Endothelial cell of umbilical vein (primary cell): ENCODE data around the gene PDE1A. TPM values are rescaled to one million over a fixed set of nuclear protein-coding genes. Genes with fewer than 3 reads are reported as not detected.

Source experiments
- BruUV-seq: library from RNA; stranded (reverse); fragments of 400-500 nt; replicated peaks from 2 replicates; lab custom pipeline; 2021; lab: Mats Ljungman, UMichigan
- CTCF ChIA-PET: fragments of 300-600, 350-600 bp; sonication (Branson Sonifier 250); formaldehyde crosslinking; loops from one replicate; lab custom pipeline; 2021; ENCODE audit warnings: antibody characterized with exemption, inconsistent platforms; lab: Charles Lee
- POLR2A ChIA-PET: fragments of 300-600, 350-600 bp; sonication (Branson Sonifier 250); formaldehyde crosslinking; loops from one replicate; lab custom pipeline; 2021; ENCODE audit warnings: antibody characterized with exemption, inconsistent platforms; lab: Charles Lee
- DNase-seq: peaks from one replicate; pipeline ENCODE4 v3.0.0-alpha.2; 2011; ENCODE audit warnings: low read depth, low spot score
- FAIRE-seq: peaks from 2 replicates; lab custom pipeline; 2011; peaks lifted over from hg19 to GRCh38; lab: Jason Lieb, UNC
- H2AFZ ChIP-seq: 2 replicates; pipeline ENCODE4 v1.6.0; 2012; ENCODE audit warnings: low read depth, low read length, control low read depth, inconsistent platforms
- H3K27ac ChIP-seq: 2 replicates; pipeline ENCODE4 v1.5.1; 2011; ENCODE audit warnings: low read depth, mild to moderate bottlenecking, control low read depth, low read length, moderate library complexity; ENCODE audit not compliant: insufficient read depth
- H3K27me3 ChIP-seq, 2 experiments: 2 replicates each; pipeline versions ENCODE4 v1.6.0 to v1.6.1; 2011; ENCODE audit warnings: low read length in 2 of 2, mixed read lengths in 1 of 2; ENCODE audit not compliant: control insufficient read depth in 2 of 2, insufficient read depth in 2 of 2
- H3K36me3 ChIP-seq, 2 experiments: 2 replicates in 1 of 2; 3 replicates in 1 of 2; pipeline ENCODE4 v1.5.1; 2011; ENCODE audit warnings: low read length in 2 of 2, mild to moderate bottlenecking in 1 of 2, moderate library complexity in 1 of 2; ENCODE audit not compliant: control insufficient read depth in 2 of 2, insufficient read depth in 2 of 2; ENCODE audit errors: extremely low read depth in 1 of 2
- H3K4me1 ChIP-seq: 3 replicates; pipeline ENCODE4 v1.5.1; 2011; ENCODE audit warnings: mild to moderate bottlenecking, low read length; ENCODE audit not compliant: control insufficient read depth, insufficient read depth; ENCODE audit errors: extremely low read depth
- H3K4me2 ChIP-seq: 2 replicates; pipeline ENCODE4 v1.6.1; 2011; ENCODE audit warnings: low read length, control low read depth, mixed read lengths; ENCODE audit not compliant: insufficient read depth
- H3K4me3 ChIP-seq, 3 experiments: fragments of 200-600 bp in 1 of 3; sonication (generic), shearing (Covaris generic) in 1 of 3; replicated peaks in 1 of 3; 2 replicates each; pipeline ENCODE4 v1.5.1; 2011 to 2016; ENCODE audit warnings: control low read depth in 3 of 3, low read length in 3 of 3, mild to moderate bottlenecking in 2 of 3, inconsistent platforms in 1 of 3, low read depth in 1 of 3, moderate library complexity in 1 of 3; ENCODE audit not compliant: insufficient read depth in 1 of 3
- H3K79me2 ChIP-seq: 2 replicates; pipeline ENCODE4 v1.6.0; 2012; ENCODE audit warnings: low read length, inconsistent platforms; ENCODE audit not compliant: control insufficient read depth, insufficient read depth
- H3K9ac ChIP-seq: replicated peaks from 2 replicates; pipeline ENCODE3; 2011; ENCODE audit warnings: low read length, control low read depth; ENCODE audit not compliant: insufficient read depth; ENCODE audit errors: extremely low read depth
- H3K9me1 ChIP-seq: replicated peaks from 3 replicates; pipeline ENCODE4 v1.6.0; 2011; ENCODE audit warnings: mild to moderate bottlenecking, low read length; ENCODE audit not compliant: control insufficient read depth, insufficient read depth; ENCODE audit errors: extremely low read depth
- H3K9me3 ChIP-seq: replicated peaks from 2 replicates; pipeline ENCODE4 v1.5.1; 2012; ENCODE audit warnings: low read length, inconsistent platforms; ENCODE audit not compliant: control insufficient read depth, insufficient read depth
- H4K20me1 ChIP-seq: replicated peaks from 2 replicates; pipeline ENCODE3; 2011; ENCODE audit warnings: mild to moderate bottlenecking, low read length; ENCODE audit not compliant: control insufficient read depth, insufficient read depth; ENCODE audit errors: extremely low read depth
- EZH2 ChIP-seq: IDR thresholded peaks from 2 replicates; pipeline ENCODE4 v1.6.1; 2012; ENCODE audit warnings: borderline replicate concordance, low read depth, mild to moderate bottlenecking, moderate library complexity, low read length, inconsistent platforms; ENCODE audit not compliant: severe bottlenecking
- FOS ChIP-seq: IDR thresholded peaks from 2 replicates; pipeline ENCODE4 v1.6.1; 2011; ENCODE audit warnings: mild to moderate bottlenecking, low read length, moderate library complexity, borderline replicate concordance; ENCODE audit not compliant: insufficient read depth
- GATA2 ChIP-seq: IDR thresholded peaks from 2 replicates; pipeline ENCODE4 v1.7.0; 2011; ENCODE audit warnings: low read depth, mild to moderate bottlenecking, moderate library complexity, mixed read lengths, low read length; ENCODE audit not compliant: insufficient read length, insufficient read depth
- JUN ChIP-seq: IDR thresholded peaks from 2 replicates; pipeline ENCODE4 v1.6.1; 2011; ENCODE audit warnings: borderline replicate concordance, low read depth; ENCODE audit not compliant: insufficient read length, insufficient read depth
- MYC ChIP-seq: IDR thresholded peaks from one replicate; pipeline ENCODE4 v1.6.1; 2011; ENCODE audit warnings: mild to moderate bottlenecking, low read depth, low read length
- POLR2A ChIP-seq: IDR thresholded peaks from 2 replicates; pipeline ENCODE4 v1.6.1; 2012; ENCODE audit warnings: low read depth, mild to moderate bottlenecking, control low read depth, low read length
- POLR2AphosphoS5 ChIP-seq: IDR thresholded peaks from 2 replicates; pipeline ENCODE4 v1.6.1; 2012; ENCODE audit warnings: low read depth, mild to moderate bottlenecking, control low read depth, low read length, moderate library complexity; ENCODE audit not compliant: insufficient read depth
- dilution Hi-C: fragments of 300-500 bp; cut with MboI; formaldehyde crosslinking; loops from one replicate; pipeline ENCODE4 v1.15.0; 2019; ENCODE audit warnings: low sequenced_read_pairs; ENCODE audit not compliant: extremely low pct_ligation_motif_present
- intact Hi-C: fragments of 100-400 bp; cut with micrococcal nuclease; formaldehyde crosslinking; loops from one replicate; pipeline ENCODE4 v1.10.0; 2022
- polyA plus RNA-seq, 4 experiments: library from polyadenylated mRNA; depleted of rRNA in 3 of 4; stranded (reverse) in 3 of 4; unstranded in 1 of 4; fragments of >200 nt; gene quantifications; 2 replicates each; pipeline versions ENCODE4 v1.2.1 to v1.2.3, GENCODE V29; 2011 to 2012; ENCODE audit warnings: missing spikeins in 1 of 4
- total RNA-seq: library from RNA; stranded (reverse); gene quantifications from 2 replicates; pipeline ENCODE4 v1.2.3, GENCODE V29; 2021
- TF ChIP-seq, protein P1 (sequence below): IDR thresholded peaks from 2 replicates; pipeline ENCODE4 v1.6.1; 2011; ENCODE audit not compliant: insufficient read depth, insufficient read length
- TF ChIP-seq, protein P2 (sequence below), 2 donors: IDR thresholded peaks; 1 replicate in 1 of 2; 2 replicates in 1 of 2; pipeline ENCODE4 v1.5.1; 2011; ENCODE audit warnings: low read length in 2 of 2, mild to moderate bottlenecking in 2 of 2, moderate library complexity in 2 of 2, control low read depth in 1 of 2, inconsistent platforms in 1 of 2, low read depth in 1 of 2; ENCODE audit not compliant: insufficient read depth in 1 of 2; ENCODE audit errors: extremely low read depth in 1 of 2

PDE1A gene
- total and polyA plus RNA-seq, 2 donors (not counting 3 experiments of a cell fraction or from before 2014, with no cell fraction given): 0.43 to 0.49 TPM

DNA sequence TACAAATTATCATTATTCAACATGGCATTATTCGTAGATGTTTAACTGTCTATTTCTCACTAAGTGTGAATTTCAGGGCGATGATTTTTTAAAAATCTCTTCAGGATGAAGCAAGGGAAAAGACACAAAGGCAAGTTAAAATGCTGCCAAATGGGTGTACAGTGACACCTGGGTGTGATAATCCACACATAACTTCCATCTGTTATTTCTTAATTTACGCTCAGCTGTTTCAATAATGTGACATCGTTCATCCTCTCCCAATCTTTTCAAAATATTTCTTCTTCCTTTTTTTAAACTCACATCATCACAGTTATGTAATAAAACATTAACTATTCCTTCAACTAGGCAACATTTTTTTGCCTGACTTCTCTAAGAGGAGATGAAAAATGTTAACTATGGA, 10.6 kb downstream of the PDE1A start:
- ChIA-PET CTCF (no interaction called here), POLR2A (no interaction called here)
- H3K4me1 ChIP-seq: no peaks in the 10 kb centered on the region
- H2AFZ ChIP-seq: no peak overlapping the region
- no peaks in the 10 kb centered on the region for H4K20me1 ChIP-seq
- no peaks in the 10 kb centered on the region for H3K9me3 ChIP-seq
- intact Hi-C loops (no loop called here), dilution Hi-C loops (no loop called here)
- H3K4me2 ChIP-seq: no peak overlapping the region
- no peak for DNase-seq
- no TSS peak for BruUV-seq
- no peak overlapping the region for H3K27ac ChIP-seq
- no peaks in the 10 kb centered on the region for H3K79me2 ChIP-seq
- no peaks in the 10 kb centered on the region for H3K27me3 ChIP-seq
- H3K36me3 ChIP-seq: no peaks in the 10 kb centered on the region
- peaks cover 2% of the 10 kb centered on the region for H3K9me1 ChIP-seq
- H3K9ac ChIP-seq: no peak overlapping the region
- no peak for FAIRE-seq
- no peak overlapping the region for H3K4me3 ChIP-seq
- TF ChIP-seq GATA2: no peak
- TF ChIP-seq MYC: no peak
- TF ChIP-seq, protein P1, sequence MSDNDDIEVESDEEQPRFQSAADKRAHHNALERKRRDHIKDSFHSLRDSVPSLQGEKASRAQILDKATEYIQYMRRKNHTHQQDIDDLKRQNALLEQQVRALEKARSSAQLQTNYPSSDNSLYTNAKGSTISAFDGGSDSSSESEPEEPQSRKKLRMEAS: no peak
- TF ChIP-seq, protein P2, sequence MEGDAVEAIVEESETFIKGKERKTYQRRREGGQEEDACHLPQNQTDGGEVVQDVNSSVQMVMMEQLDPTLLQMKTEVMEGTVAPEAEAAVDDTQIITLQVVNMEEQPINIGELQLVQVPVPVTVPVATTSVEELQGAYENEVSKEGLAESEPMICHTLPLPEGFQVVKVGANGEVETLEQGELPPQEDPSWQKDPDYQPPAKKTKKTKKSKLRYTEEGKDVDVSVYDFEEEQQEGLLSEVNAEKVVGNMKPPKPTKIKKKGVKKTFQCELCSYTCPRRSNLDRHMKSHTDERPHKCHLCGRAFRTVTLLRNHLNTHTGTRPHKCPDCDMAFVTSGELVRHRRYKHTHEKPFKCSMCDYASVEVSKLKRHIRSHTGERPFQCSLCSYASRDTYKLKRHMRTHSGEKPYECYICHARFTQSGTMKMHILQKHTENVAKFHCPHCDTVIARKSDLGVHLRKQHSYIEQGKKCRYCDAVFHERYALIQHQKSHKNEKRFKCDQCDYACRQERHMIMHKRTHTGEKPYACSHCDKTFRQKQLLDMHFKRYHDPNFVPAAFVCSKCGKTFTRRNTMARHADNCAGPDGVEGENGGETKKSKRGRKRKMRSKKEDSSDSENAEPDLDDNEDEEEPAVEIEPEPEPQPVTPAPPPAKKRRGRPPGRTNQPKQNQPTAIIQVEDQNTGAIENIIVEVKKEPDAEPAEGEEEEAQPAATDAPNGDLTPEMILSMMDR (IDR thresholded peaks at IDR 0.05; ENCODE audit: extremely low read depth in 1 of 2, insufficient read depth in 1 of 2, low read depth in 1 of 2, low read length in 2 of 2): no peak
- no peak for TF ChIP-seq EZH2
- TF ChIP-seq POLR2AphosphoS5: no peak
- no peak for TF ChIP-seq FOS
- TF ChIP-seq POLR2A: no peak
- TF ChIP-seq JUN: no peak
